ENCODE results near the gene EPHB1.

DNA sequence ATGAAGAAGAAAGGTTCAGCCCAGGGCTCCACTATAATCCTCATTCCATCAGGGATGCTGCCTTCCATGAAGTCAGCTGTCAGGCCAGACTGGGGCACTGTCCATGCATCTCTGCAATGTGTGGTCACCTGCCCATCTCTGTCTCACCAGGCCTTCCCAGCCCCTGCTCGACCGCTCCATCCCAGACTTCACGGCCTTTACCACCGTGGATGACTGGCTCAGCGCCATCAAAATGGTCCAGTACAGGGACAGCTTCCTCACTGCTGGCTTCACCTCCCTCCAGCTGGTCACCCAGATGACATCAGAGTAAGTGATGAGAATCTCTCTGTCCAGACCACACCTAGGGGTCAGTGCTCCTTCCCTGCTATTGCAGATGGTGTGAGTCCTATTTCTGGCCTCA is 454.1 kb downstream of the EPHB1 start:
- TF ChIP-seq, protein P1, sequence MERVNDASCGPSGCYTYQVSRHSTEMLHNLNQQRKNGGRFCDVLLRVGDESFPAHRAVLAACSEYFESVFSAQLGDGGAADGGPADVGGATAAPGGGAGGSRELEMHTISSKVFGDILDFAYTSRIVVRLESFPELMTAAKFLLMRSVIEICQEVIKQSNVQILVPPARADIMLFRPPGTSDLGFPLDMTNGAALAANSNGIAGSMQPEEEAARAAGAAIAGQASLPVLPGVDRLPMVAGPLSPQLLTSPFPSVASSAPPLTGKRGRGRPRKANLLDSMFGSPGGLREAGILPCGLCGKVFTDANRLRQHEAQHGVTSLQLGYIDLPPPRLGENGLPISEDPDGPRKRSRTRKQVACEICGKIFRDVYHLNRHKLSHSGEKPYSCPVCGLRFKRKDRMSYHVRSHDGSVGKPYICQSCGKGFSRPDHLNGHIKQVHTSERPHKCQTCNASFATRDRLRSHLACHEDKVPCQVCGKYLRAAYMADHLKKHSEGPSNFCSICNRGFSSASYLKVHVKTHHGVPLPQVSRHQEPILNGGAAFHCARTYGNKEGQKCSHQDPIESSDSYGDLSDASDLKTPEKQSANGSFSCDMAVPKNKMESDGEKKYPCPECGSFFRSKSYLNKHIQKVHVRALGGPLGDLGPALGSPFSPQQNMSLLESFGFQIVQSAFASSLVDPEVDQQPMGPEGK (CRISPR knock-in tag; IDR thresholded peaks at IDR 0.05; ENCODE audit: borderline replicate concordance), result no peak
- TF ChIP-seq, protein P2, sequence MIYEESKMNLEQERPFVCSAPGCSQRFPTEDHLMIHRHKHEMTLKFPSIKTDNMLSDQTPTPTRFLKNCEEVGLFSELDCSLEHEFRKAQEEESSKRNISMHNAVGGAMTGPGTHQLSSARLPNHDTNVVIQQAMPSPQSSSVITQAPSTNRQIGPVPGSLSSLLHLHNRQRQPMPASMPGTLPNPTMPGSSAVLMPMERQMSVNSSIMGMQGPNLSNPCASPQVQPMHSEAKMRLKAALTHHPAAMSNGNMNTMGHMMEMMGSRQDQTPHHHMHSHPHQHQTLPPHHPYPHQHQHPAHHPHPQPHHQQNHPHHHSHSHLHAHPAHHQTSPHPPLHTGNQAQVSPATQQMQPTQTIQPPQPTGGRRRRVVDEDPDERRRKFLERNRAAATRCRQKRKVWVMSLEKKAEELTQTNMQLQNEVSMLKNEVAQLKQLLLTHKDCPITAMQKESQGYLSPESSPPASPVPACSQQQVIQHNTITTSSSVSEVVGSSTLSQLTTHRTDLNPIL (CRISPR knock-in tag; IDR thresholded peaks at IDR 0.05; ENCODE audit: low read depth), result no peak
- no peak for TF ChIP-seq RARB (CRISPR knock-in tag; IDR thresholded peaks at IDR 0.05)
- TF ChIP-seq BACH2 (CRISPR knock-in tag; IDR thresholded peaks at IDR 0.05; ENCODE audit: borderline replicate concordance), result no peak
- no peak for TF ChIP-seq ZFP30 (CRISPR knock-in tag; IDR thresholded peaks at IDR 0.05)
- TF ChIP-seq ARNTL (CRISPR knock-in tag; IDR thresholded peaks at IDR 0.05; ENCODE audit: borderline replicate concordance, low read depth), result no peak
- no peak for TF ChIP-seq ISL1 (CRISPR knock-in tag; IDR thresholded peaks at IDR 0.05)
- TF ChIP-seq ZNF565 (CRISPR knock-in tag; conservative IDR thresholded peaks at IDR 0.05; ENCODE audit: low read depth), result no peak
- no peak for TF ChIP-seq ZFP3 (CRISPR knock-in tag; IDR thresholded peaks at IDR 0.05)
- TF ChIP-seq ZNF70 (CRISPR knock-in tag; IDR thresholded peaks at IDR 0.05), result no peak
- TF ChIP-seq CSRNP3 (CRISPR knock-in tag; IDR thresholded peaks at IDR 0.05), result no peak
- no peak for TF ChIP-seq OSR1 (CRISPR knock-in tag; IDR thresholded peaks at IDR 0.05)

Data from SK-N-SH treated with all-trans-retinoic acid at 6 μM for 48 hours (cell line).